ENCODE data around the gene ZC3H14. TPM values are rescaled to one million over a fixed set of nuclear protein-coding genes. Genes with fewer than 3 reads are reported as not detected.

Gene ZC3H14, protein sequence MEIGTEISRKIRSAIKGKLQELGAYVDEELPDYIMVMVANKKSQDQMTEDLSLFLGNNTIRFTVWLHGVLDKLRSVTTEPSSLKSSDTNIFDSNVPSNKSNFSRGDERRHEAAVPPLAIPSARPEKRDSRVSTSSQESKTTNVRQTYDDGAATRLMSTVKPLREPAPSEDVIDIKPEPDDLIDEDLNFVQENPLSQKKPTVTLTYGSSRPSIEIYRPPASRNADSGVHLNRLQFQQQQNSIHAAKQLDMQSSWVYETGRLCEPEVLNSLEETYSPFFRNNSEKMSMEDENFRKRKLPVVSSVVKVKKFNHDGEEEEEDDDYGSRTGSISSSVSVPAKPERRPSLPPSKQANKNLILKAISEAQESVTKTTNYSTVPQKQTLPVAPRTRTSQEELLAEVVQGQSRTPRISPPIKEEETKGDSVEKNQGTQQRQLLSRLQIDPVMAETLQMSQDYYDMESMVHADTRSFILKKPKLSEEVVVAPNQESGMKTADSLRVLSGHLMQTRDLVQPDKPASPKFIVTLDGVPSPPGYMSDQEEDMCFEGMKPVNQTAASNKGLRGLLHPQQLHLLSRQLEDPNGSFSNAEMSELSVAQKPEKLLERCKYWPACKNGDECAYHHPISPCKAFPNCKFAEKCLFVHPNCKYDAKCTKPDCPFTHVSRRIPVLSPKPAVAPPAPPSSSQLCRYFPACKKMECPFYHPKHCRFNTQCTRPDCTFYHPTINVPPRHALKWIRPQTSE
- total RNA-seq (2022; extraction: Qiagen RNA extraction): 57.9 to 71.3 TPM (median 67.6 TPM) in 5 replicates

DNA sequence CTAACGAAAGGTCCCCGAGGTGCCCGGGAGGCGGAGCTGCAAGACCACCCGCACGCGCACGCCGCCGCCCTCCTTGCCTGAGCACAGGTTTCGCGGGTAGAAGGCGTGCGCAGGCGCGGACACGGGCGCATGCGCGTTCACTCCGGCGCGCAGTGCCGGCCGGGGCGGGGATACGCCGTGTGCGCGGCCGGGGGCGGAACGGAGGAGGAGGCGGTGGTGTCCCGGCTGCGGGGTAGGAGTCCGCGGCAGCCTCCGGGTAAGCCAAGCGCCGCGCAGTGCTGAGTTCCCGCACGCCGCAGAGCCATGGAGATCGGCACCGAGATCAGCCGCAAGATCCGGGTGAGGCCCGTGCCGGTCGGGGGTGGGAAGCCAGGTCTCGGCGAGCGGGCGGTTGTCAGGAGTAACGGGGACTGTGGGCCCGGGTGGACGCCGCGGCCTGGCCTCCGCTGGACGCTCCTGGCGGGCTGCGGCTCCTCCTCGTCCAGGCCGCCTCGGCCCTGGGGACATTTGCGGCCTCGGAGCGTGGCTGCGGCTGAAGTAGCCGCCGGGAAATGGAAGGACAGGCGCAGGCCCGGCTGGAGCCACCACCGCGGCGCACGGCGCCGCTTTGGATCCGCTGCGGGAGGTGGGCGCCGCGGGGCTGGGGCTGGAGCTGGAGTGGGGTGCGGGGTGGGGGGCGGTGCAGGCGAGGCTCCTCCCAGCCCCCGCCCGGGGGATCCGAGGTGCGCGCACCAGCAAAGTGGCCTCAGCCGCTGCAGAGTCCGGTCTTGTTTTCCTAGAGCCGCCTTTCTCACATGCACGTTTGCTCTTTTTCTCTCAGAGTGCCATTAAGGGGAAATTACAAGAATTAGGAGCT lies at the start of gene ZC3H14:
TSS of gene ZC3H14 (plus strand) at position 207 of the 856 bp plus-strand sequence. CDS start at position 304, 97 bp downstream.

DNA sequence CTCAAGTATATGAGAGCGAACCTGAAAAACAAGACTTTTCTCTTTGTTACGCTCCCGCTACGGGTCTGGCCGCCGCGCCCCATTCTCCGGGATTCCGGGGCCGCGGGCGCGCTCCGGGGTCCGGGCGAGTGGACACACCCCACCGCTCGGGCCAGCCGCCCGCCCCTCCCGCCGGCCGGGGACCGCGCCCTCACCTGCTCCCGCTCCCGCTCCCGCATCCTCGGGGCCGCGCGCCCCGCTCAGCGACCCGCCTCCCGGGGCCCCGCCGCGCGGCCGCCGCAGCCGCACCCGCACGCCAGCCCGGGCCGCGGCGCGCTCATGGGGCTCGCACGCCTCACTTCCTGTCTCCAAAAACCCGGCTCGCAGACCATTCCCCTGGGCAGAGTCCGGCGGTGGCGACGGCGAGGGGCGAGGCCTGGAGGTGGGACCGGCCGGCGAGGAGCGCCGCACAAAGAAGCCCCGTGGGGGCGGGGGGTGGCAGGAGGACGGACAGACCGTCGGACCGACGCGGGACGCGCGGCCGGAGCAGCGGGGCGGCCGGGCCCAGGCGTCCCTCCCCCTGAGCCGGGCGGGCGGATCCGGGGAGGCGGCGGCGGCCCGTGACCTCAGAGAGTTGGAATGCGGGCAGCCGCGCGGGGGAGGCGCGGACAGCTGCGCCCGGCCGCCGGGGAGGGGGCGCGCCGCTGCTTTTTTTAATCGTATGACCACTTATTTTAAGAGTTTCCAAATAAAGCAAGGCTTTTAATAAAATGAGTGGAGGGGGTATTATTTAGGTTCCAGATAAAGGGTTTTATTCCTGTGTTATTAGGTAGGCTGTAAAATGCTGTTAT lies 8.2 kb upstream of the ZC3H14 start, which contains the start of gene PTPN21:
TSS of gene PTPN21 (minus strand) at position 551 of the 830 bp plus-strand sequence. CDS start 4,590 bp downstream, outside the sequence.

Other genes with a start within 250 kb of the ZC3H14 start
- gene KCNK10, start 239.8 kb upstream of the ZC3H14 start, total RNA-seq (2022; extraction: Qiagen RNA extraction): not detected in 5 replicates
- gene SPATA7, start 177.4 kb upstream of the ZC3H14 start, total RNA-seq (2022; extraction: Qiagen RNA extraction): 3.4 to 4.8 TPM (median 3.9 TPM) in 5 replicates
- gene PTPN21, start 8.0 kb upstream of the ZC3H14 start, total RNA-seq (2022; extraction: Qiagen RNA extraction): 7.1 to 9.7 TPM (median 9.0 TPM) in 5 replicates
- gene EML5, start 229.9 kb downstream of the ZC3H14 start, total RNA-seq (2022; extraction: Qiagen RNA extraction): 0.28 to 0.63 TPM (median 0.40 TPM) in 5 replicates